ENCODE results near the gene MTRF1.

DNA sequence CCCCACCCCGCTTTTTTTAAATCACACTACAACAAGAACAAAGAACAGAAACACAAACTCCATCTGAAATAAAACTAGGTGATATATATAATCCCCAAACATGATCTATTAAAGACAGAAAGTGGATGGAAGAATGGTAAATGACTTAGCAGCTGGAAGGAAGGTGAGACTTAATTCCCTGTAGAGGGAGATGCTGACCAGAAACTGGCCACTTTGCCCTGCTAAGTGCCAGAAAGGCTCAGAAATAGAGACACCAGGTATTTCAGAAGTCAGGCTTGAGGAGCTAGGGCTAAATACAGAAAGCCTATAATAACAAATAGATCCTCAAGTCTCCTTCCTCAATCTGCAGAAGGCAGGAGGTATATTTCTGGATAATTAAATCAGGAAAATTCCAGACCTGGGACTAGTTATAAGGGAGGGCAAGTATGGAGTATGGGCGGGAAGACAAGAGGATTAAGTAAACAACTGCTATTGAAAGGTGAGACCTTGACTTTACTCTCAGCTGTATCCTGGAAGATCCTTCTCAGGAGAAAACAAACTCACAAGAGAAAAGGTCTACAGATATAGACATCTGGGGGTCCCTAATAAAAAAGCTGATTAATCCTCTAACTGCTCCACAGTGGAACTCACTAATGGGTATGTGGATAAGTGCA is 32.2 kb downstream of the MTRF1 start:
- no peak for TF ChIP-seq POLR2A (IDR thresholded peaks at IDR 0.05; ENCODE audit: low read depth, low read length)
- TF ChIP-seq POLR2AphosphoS5 (IDR thresholded peaks at IDR 0.05; ENCODE audit: low read depth, low read length) = no peak
- no peak for TF ChIP-seq TAF1 (IDR thresholded peaks at IDR 0.05; ENCODE audit: borderline replicate concordance, low read depth, low read length)

All from GM12892 (cell line).